Gastrocnemius medialis (tissue), 4 donors: Measurements from ENCODE around the gene ACTL7A. TPM values are rescaled to one million over a fixed set of nuclear protein-coding genes. Genes with fewer than 3 reads are reported as not detected.

Experiments
- ATAC-seq, 2 donors: fragments of 150-250 bp; one replicate each; pipeline ENCODE4 v1.9.1; 2016
- DNase-seq, 2 donors: peaks; one replicate each; pipeline ENCODE4 v3.0.0-alpha.2; 2019
- H3K27ac ChIP-seq, 4 donors: fragments of 200-600 bp; sonication (generic); 1 replicate in 1 of 4; 2 replicates in 3 of 4; pipeline ENCODE4 v1.5.1; 2016 to 2018; ENCODE audit warnings: mild to moderate bottlenecking in 2 of 4, moderate library complexity in 1 of 4
- H3K27me3 ChIP-seq, 3 donors: fragments of 200-600 bp; sonication (generic) in 2 of 3; 1 replicate in 1 of 3; 2 replicates in 2 of 3; pipeline versions ENCODE4 v1.5.1 to v1.6.0; 2016 to 2019; ENCODE audit warnings: mild to moderate bottlenecking in 1 of 3, moderate library complexity in 1 of 3
- H3K36me3 ChIP-seq, 2 donors: fragments of 200-600 bp; sonication (generic) in 1 of 2; one replicate each; pipeline ENCODE4 v1.5.1; 2017 to 2018
- H3K4me1 ChIP-seq, 2 donors: fragments of 200-600 bp; sonication (generic) in 1 of 2; one replicate each; pipeline ENCODE4 v1.5.1; 2016 to 2017; ENCODE audit warnings: mild to moderate bottlenecking in 2 of 2
- H3K4me3 ChIP-seq, 4 donors: fragments of 200-600 bp; sonication (generic) in 3 of 4; 1 replicate in 1 of 4; 2 replicates in 3 of 4; pipeline ENCODE4 v1.5.1; 2016 to 2019; ENCODE audit warnings: mild to moderate bottlenecking in 2 of 4
- H3K9me3 ChIP-seq, 3 donors: fragments of 200-600 bp; sonication (generic) in 2 of 3; 1 replicate in 1 of 3; 2 replicates in 2 of 3; pipeline ENCODE4 v1.5.1; 2016 to 2019
- POLR2A ChIP-seq, 2 donors: fragments of 450-650 bp; IDR thresholded peaks; one replicate each; pipeline ENCODE4 v1.6.1; 2017; ENCODE audit warnings: antibody characterized with exemption in 2 of 2, mild to moderate bottlenecking in 2 of 2, moderate library complexity in 2 of 2
- in situ Hi-C, 4 donors: fragments of 200-750 bp; cut with MboI; loops; one replicate each; pipeline versions ENCODE4 v1.15.0 to v1.8.0; 2017; ENCODE audit warnings: low sequenced_read_pairs in 4 of 4
- intact Hi-C: fragments of 100-400 bp; cut with DNase I; formaldehyde crosslinking; loops from one replicate; pipeline ENCODE4 v1.15.1; 2023; ENCODE audit warnings: low total_unique reads
- total RNA-seq, 4 donors: library from RNA; depleted of rRNA; stranded (reverse); fragments of >200 nt; gene quantifications; one replicate each; pipeline versions ENCODE4 v1.1.0 to v1.2.3, GENCODE V29; 2016
- TF ChIP-seq, protein P1 (sequence below), 5 experiments: fragments of 450-650 bp in 3 of 5; fragments of 200-600 bp in 2 of 5; sonication (generic) in 2 of 5; IDR thresholded peaks in 4 of 5; conservative IDR thresholded peaks in 1 of 5; 1 replicate in 4 of 5; 2 replicates in 1 of 5; pipeline ENCODE4 v1.5.1; 2016 to 2019; ENCODE audit warnings: antibody characterized with exemption in 5 of 5, mild to moderate bottlenecking in 3 of 5, moderate library complexity in 3 of 5

The ACTL7A gene
- total RNA-seq, 4 donors from 2014 or later, result not detected

DNA sequence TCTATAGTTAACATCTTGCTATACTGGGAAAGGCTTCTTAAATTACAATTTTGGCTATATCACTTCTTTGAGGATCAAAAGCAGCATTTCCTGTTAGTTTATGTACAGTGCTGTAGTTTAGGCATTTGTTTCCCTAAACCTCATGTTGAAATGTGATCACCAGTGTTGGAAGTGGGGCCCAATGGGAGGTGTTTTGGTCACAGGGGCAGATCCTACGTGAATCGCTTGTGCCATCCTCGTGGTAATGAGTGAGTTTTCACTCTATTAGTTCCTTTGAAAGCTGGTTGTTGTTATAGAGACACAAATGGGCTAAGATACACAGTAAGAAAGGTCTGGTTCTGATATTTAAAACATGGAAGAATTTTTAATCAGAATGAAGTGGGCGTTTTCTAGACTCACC, 5.8 kb downstream of the ACTL7A start:
- H3K9me3 ChIP-seq, result no peaks in the 10 kb centered on the region
- no peak overlapping the region for H3K4me3 ChIP-seq
- H3K27ac ChIP-seq, result no peak overlapping the region
- TF ChIP-seq, protein P1, sequence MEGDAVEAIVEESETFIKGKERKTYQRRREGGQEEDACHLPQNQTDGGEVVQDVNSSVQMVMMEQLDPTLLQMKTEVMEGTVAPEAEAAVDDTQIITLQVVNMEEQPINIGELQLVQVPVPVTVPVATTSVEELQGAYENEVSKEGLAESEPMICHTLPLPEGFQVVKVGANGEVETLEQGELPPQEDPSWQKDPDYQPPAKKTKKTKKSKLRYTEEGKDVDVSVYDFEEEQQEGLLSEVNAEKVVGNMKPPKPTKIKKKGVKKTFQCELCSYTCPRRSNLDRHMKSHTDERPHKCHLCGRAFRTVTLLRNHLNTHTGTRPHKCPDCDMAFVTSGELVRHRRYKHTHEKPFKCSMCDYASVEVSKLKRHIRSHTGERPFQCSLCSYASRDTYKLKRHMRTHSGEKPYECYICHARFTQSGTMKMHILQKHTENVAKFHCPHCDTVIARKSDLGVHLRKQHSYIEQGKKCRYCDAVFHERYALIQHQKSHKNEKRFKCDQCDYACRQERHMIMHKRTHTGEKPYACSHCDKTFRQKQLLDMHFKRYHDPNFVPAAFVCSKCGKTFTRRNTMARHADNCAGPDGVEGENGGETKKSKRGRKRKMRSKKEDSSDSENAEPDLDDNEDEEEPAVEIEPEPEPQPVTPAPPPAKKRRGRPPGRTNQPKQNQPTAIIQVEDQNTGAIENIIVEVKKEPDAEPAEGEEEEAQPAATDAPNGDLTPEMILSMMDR (IDR thresholded peaks at IDR 0.05 in 4 of 5, conservative IDR thresholded peaks at IDR 0.05 in 1 of 5), result no peak
- TF ChIP-seq POLR2A (IDR thresholded peaks at IDR 0.05), result no peak
- no peaks in the 10 kb centered on the region for H3K27me3 ChIP-seq
- intact Hi-C loops, result no loop called here
- H3K36me3 ChIP-seq, result peaks cover 0 to 33% of the 10 kb centered on the region in 2 donors
- in situ Hi-C loops, result loop anchor here in 1 of 4 donors (25.0 kb wide), 1 partner anchor 94 kb away; no protein-coding TSS in a partner anchor
- no peak for DNase-seq
- ATAC-seq, result no peak
- H3K4me1 ChIP-seq, result no peaks in the 10 kb centered on the region

DNA sequence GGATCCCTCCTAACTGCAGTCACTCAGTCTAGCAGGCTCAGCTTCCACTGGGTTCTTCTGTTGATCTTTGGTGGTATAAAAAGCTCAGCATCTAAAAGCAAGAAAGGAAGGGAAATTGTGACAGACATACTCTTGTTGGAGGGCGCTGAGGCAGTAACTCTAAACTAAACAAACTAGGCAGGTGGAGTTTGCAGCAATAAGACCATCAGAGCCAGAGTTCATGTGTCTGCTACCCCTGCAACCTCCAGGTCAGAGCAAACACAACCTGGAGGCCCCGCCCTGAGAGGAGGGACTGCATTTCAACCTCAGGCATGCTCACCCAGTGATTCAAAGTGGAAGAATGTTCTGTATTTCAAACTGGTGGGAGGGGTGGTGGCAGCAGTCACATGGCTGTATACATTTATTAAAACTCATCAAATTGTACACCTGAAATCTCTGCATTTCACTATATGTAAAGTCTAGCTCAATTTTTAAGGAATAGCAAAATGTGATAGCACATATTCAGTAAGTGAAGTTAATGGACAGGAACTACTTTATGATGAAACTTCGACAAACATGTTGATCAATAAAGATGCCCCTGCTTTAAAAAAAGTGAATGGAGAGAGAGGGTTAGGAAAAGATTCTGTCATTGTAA, 7.1 kb downstream of the ACTL7A start:
- in situ Hi-C loops, result loop anchor here in 1 of 4 donors (25.0 kb wide), 1 partner anchor 93 kb away; no protein-coding TSS in a partner anchor
- no peak for TF ChIP-seq POLR2A (IDR thresholded peaks at IDR 0.05)
- TF ChIP-seq, protein P1 (IDR thresholded peaks at IDR 0.05 in 4 of 5, conservative IDR thresholded peaks at IDR 0.05 in 1 of 5), result no peak

DNA sequence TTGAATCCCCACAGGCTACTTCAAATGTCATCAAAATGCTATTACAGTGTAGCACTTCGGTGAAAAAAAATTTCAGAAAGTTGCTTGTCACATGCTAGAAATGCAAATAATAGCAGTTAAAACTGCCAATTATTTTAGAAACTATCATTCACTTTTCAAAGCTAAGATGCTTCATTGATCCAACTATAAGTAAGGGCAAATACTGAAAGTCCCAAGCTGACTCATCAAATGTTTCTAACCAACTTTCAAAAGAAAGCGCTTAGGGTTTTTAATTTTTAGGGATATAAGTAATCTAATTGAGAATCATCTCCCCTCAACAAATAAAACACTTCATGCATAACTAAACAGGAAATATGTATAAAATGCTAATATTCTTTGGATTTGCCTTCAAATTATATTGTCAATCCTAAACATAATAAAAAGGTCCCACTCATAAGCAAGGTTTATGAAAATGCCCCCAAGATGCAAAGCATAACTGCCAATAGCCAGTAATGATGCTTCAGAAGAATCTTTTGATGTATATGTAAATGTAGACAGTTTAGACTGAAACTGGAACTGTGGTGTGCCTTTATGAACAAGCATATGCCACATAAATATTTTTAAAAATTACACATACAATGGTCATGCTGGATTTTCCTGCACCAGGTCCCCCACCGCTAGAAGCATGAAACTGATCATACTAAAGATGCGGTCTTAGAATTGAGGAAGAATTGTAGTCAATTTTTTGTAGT, 12.2 kb downstream of the ACTL7A start:
- Histone ChIP-seq H3K27me3 (no peaks in the 10 kb centered on the region), H3K36me3 (peaks cover 2 to 90% of the 10 kb centered on the region in 2 donors), H3K27ac (no peak overlapping the region), H3K4me1 (no peaks in the 10 kb centered on the region), H3K4me3 (no peak overlapping the region), H3K9me3 (no peaks in the 10 kb centered on the region)
- DNase-seq (no peak), ATAC-seq (no peak)
- TF ChIP-seq, protein P1 (IDR thresholded peaks at IDR 0.05 in 4 of 5, conservative IDR thresholded peaks at IDR 0.05 in 1 of 5), result no peak
- TF ChIP-seq POLR2A (IDR thresholded peaks at IDR 0.05), result no peak
- in situ Hi-C loops (loop anchor here in 1 of 4 donors (25.0 kb wide), 1 partner anchor 88 kb away; no protein-coding TSS in a partner anchor), intact Hi-C loops (no loop called here)

More for the DNA sequence above, 7.1 kb downstream of the ACTL7A start:
- Histone ChIP-seq H3K36me3 (peaks cover 0 to 47% of the 10 kb centered on the region in 2 donors), H3K4me1 (no peaks in the 10 kb centered on the region), H3K9me3 (no peaks in the 10 kb centered on the region), H3K4me3 (no peak overlapping the region), H3K27ac (no peak overlapping the region), H3K27me3 (no peaks in the 10 kb centered on the region)
- ATAC-seq, result no peak
- intact Hi-C loops, result no loop called here
- no peak for DNase-seq

DNA sequence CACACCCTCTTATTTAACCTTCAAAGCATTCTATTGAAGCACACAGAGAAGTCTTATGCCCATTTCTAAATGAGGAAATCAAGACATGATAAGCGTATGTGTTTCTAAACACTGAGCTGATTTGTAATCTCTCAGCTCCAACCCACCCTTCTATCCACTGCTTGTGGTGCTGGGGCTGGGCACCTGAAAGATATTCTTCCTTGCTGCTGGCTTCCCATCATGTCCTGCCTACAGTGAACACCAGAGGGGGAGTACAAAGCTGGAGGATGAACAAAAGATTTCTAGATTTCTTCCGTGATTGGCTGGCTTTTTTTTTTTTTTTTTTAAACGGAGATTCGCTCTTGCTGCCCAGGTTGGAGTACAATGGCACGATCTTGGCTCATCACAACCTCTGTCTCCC, 14.4 kb downstream of the ACTL7A start:
- TF ChIP-seq, protein P1 (IDR thresholded peaks at IDR 0.05 in 4 of 5, conservative IDR thresholded peaks at IDR 0.05 in 1 of 5), result no peak
- no peaks in the 10 kb centered on the region for H3K9me3 ChIP-seq
- no peak for DNase-seq
- H3K4me3 ChIP-seq, result no peak overlapping the region
- no peaks in the 10 kb centered on the region for H3K4me1 ChIP-seq
- in situ Hi-C loops (no loop called here), intact Hi-C loops (no loop called here)
- no peak for ATAC-seq
- peaks cover 2 to 97% of the 10 kb centered on the region in 2 donors for H3K36me3 ChIP-seq
- H3K27ac ChIP-seq, result no peak overlapping the region
- H3K27me3 ChIP-seq, result no peaks in the 10 kb centered on the region
